Measurements from ENCODE around the gene SCLT1. TPM values are rescaled to one million over a fixed set of nuclear protein-coding genes. Genes with fewer than 3 reads are reported as not detected.

The SCLT1 gene
- total RNA-seq, 1 experiment from 2014 or later, result 14.3 TPM

- Mint-ChIP-seq H3K4me1 (no peaks in the 10 kb centered on the region), H3K4me3 (no peak overlapping the region), H3K27me3 (ENCODE audit: low read depth) (no peaks in the 10 kb centered on the region), H3K36me3 (no peaks in the 10 kb centered on the region), H3K27ac (no peak overlapping the region), H3K9me3 (no peaks in the 10 kb centered on the region)
- CTCF ChIA-PET, result no interaction called here
- no peak for DNase-seq (ENCODE audit: low spot score)
- no peak for TF ChIP-seq ZBTB21 (CRISPR knock-in tag; IDR thresholded peaks at IDR 0.05; ENCODE audit: borderline replicate concordance)
- TF ChIP-seq ETV6 (CRISPR knock-in tag; IDR thresholded peaks at IDR 0.05), result no peak
- TF ChIP-seq MLX (CRISPR knock-in tag; IDR thresholded peaks at IDR 0.05), result no peak
- TF ChIP-seq ATF3 (CRISPR knock-in tag; conservative IDR thresholded peaks at IDR 0.05), result no peak
- TF ChIP-seq TEAD1 (CRISPR knock-in tag; IDR thresholded peaks at IDR 0.05), result no peak
- TF ChIP-seq MXD4 (CRISPR knock-in tag; IDR thresholded peaks at IDR 0.05; ENCODE audit: borderline replicate concordance), result no peak
- no peak for TF ChIP-seq ZNF281 (CRISPR knock-in tag; IDR thresholded peaks at IDR 0.05)
- no peak for TF ChIP-seq CDX4 (CRISPR knock-in tag; IDR thresholded peaks at IDR 0.05; ENCODE audit: borderline replicate concordance)
- TF ChIP-seq JAZF1 (CRISPR knock-in tag; IDR thresholded peaks at IDR 0.05), result no peak
- TF ChIP-seq PRRX2 (CRISPR knock-in tag; IDR thresholded peaks at IDR 0.05), result no peak
- no peak for TF ChIP-seq GTF2I (CRISPR knock-in tag; conservative IDR thresholded peaks at IDR 0.05)
- TF ChIP-seq SOX15 (CRISPR knock-in tag; IDR thresholded peaks at IDR 0.05), result no peak
- no peak for TF ChIP-seq TP53 (CRISPR knock-in tag; IDR thresholded peaks at IDR 0.05)
- TF ChIP-seq USF2 (CRISPR knock-in tag; IDR thresholded peaks at IDR 0.05), result no peak
- POLR2A ChIA-PET, result no interaction called here
- ATAC-seq, result no peak
Observed at GRCh38 chr4:128951316-128951715, 142.0 kb downstream of the SCLT1 start.

GRCh38 chr4:128950796-128951195, 142.5 kb downstream of the SCLT1 start:
- ChIA-PET CTCF (no interaction called here), POLR2A (no interaction called here)
- ATAC-seq, result no peak
- Mint-ChIP-seq H3K4me3 (no peak overlapping the region), H3K9me3 (no peaks in the 10 kb centered on the region), H3K4me1 (no peaks in the 10 kb centered on the region), H3K27me3 (ENCODE audit: low read depth) (no peaks in the 10 kb centered on the region), H3K27ac (no peak overlapping the region), H3K36me3 (no peaks in the 10 kb centered on the region)
- DNase-seq (ENCODE audit: low spot score), result no peak
- no peak for TF ChIP-seq ZNF121 (CRISPR knock-in tag; IDR thresholded peaks at IDR 0.05)
- no peak for TF ChIP-seq ZNF532 (CRISPR knock-in tag; IDR thresholded peaks at IDR 0.05; ENCODE audit: borderline replicate concordance)
- no peak for TF ChIP-seq ZNF232 (CRISPR knock-in tag; IDR thresholded peaks at IDR 0.05)
- TF ChIP-seq ZNF512 (CRISPR knock-in tag; IDR thresholded peaks at IDR 0.05; ENCODE audit: borderline replicate concordance), result no peak
- no peak for TF ChIP-seq IRF2 (CRISPR knock-in tag; IDR thresholded peaks at IDR 0.05; ENCODE audit: borderline replicate concordance, low read depth)
- TF ChIP-seq STAT6 (CRISPR knock-in tag; conservative IDR thresholded peaks at IDR 0.05; ENCODE audit: low read depth), result no peak
- no peak for TF ChIP-seq USF1 (CRISPR knock-in tag; IDR thresholded peaks at IDR 0.05)

Measured in WTC11 (cell line).